Prostate gland (tissue), 2 donors: ENCODE measurements around the gene EXOC3.

Experiments used
- CTCF ChIP-seq, 4 experiments: fragments of 200-600 bp in 2 of 4; fragments of 450-650 bp in 2 of 4; sonication (generic) in 2 of 4; IDR thresholded peaks; 1 replicate in 3 of 4; 2 replicates in 1 of 4; pipeline ENCODE4 v1.5.1; 2016 to 2019; ENCODE audit warnings: antibody characterized with exemption in 4 of 4, mild to moderate bottlenecking in 2 of 4, moderate library complexity in 2 of 4
- POLR2A ChIP-seq: fragments of 450-650 bp; IDR thresholded peaks from one replicate; pipeline ENCODE4 v1.6.1; 2016; ENCODE audit warnings: antibody characterized with exemption, mild to moderate bottlenecking
- POLR2AphosphoS5 ChIP-seq: sonication (generic); formaldehyde crosslinking; IDR thresholded peaks from one replicate; pipeline ENCODE4 v1.6.1; 2017; ENCODE audit warnings: antibody characterized with exemption

DNA sequence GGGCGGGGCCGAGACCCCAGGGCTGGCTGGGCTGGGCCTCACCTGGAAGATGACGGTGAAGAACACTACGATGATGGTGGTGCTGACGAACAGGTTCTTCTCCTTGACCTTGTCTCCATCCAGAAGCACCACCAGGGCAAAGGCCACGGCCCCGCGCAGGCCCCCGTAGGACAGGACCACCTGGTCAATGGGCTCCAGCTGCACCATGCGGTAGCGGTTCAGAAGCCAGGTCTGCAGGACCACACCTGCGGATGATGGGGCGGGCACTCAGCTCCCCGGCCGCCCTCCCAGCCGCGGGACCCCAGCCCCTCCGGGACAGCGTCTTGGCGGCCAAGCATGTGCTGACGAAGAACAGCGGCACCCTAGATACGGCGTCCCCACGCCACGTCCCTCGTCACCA lies 39.5 kb downstream of the EXOC3 start:
- no peak for TF ChIP-seq CTCF (IDR thresholded peaks at IDR 0.05)
- no peak for TF ChIP-seq POLR2AphosphoS5
- TF ChIP-seq POLR2A = no peak
